ENCODE measurements around the gene PAM16.

PAM16 gene

GRCh38 chr16:4353675-4354074 lies 2.6 kb upstream of the PAM16 start:
- no peaks in the 10 kb centered on the region for H3K9me3 Mint-ChIP-seq
- no peak for TF ChIP-seq CTCF (IDR thresholded peaks at IDR 0.05; ENCODE audit: unreplicated experiment in 3 of 3)
- H3K36me3 Mint-ChIP-seq (ENCODE audit: low read depth) = no peaks in the 10 kb centered on the region
- H3K4me1 Mint-ChIP-seq = peaks cover 12% of the 10 kb centered on the region
- no peaks in the 10 kb centered on the region for H3K27me3 Mint-ChIP-seq (ENCODE audit: low read depth)
- peak overlapping the region; percentile 29 to 64 (median 60) for H3K4me3 Mint-ChIP-seq
- no peak overlapping the region for H3K27ac Mint-ChIP-seq

- no peaks in the 10 kb centered on the region for H3K9me3 Mint-ChIP-seq
- no peak for TF ChIP-seq CTCF (IDR thresholded peaks at IDR 0.05; ENCODE audit: unreplicated experiment in 3 of 3)
- H3K27ac Mint-ChIP-seq = no peak overlapping the region
- peaks cover 3% of the 10 kb centered on the region for H3K36me3 Mint-ChIP-seq (ENCODE audit: low read depth)
- no peaks in the 10 kb centered on the region for H3K27me3 Mint-ChIP-seq (ENCODE audit: low read depth)
- H3K4me1 Mint-ChIP-seq = peaks cover 12% of the 10 kb centered on the region
- no peak overlapping the region for H3K4me3 Mint-ChIP-seq
Measured at GRCh38 chr16:4352843-4353242, 1.7 kb upstream of the PAM16 start.

GRCh38 chr16:4351880-4352279 lies 759 bp upstream of the PAM16 start:
- peak overlapping the region in 2 of 3 experiments; percentile 37 to 89 for H3K27ac Mint-ChIP-seq
- peaks cover 3% of the 10 kb centered on the region for H3K36me3 Mint-ChIP-seq (ENCODE audit: low read depth)
- peaks cover 12% of the 10 kb centered on the region for H3K4me1 Mint-ChIP-seq
- H3K9me3 Mint-ChIP-seq = no peaks in the 10 kb centered on the region
- H3K27me3 Mint-ChIP-seq (ENCODE audit: low read depth) = no peaks in the 10 kb centered on the region
- no peak for TF ChIP-seq CTCF (IDR thresholded peaks at IDR 0.05; ENCODE audit: unreplicated experiment in 3 of 3)
- peak overlapping the region; percentile 95 to 97 (median 95) for H3K4me3 Mint-ChIP-seq

GRCh38 chr16:4350365-4350786 lies 745 bp downstream of the PAM16 start:
- Mint-ChIP-seq H3K27me3 (ENCODE audit: low read depth) (no peaks in the 10 kb centered on the region), H3K4me1 (peaks cover 12% of the 10 kb centered on the region), H3K9me3 (no peaks in the 10 kb centered on the region), H3K36me3 (ENCODE audit: low read depth) (peaks cover 3% of the 10 kb centered on the region), H3K4me3 (peak overlapping the region; percentile 95 to 97 (median 95)), H3K27ac (peak overlapping the region; percentile 37 to 85 (median 84))
- TF ChIP-seq CTCF (IDR thresholded peaks at IDR 0.05; ENCODE audit: unreplicated experiment in 3 of 3) = no peak

GRCh38 chr16:4349332-4349731 lies 1.8 kb downstream of the PAM16 start:
- no peaks in the 10 kb centered on the region for H3K27me3 Mint-ChIP-seq (ENCODE audit: low read depth)
- H3K4me1 Mint-ChIP-seq = peaks cover 12% of the 10 kb centered on the region
- no peaks in the 10 kb centered on the region for H3K9me3 Mint-ChIP-seq
- peak overlapping the region; percentile 13 to 54 (median 30) for H3K4me3 Mint-ChIP-seq
- H3K27ac Mint-ChIP-seq = no peak overlapping the region
- H3K36me3 Mint-ChIP-seq (ENCODE audit: low read depth) = peaks cover 3% of the 10 kb centered on the region
- no peak for TF ChIP-seq CTCF (IDR thresholded peaks at IDR 0.05; ENCODE audit: unreplicated experiment in 3 of 3)

GRCh38 chr16:4347765-4348509 lies 3.2 kb downstream of the PAM16 start:
- Mint-ChIP-seq H3K4me3 (peak overlapping the region in 2 of 3 experiments; percentile 31 to 33), H3K9me3 (no peaks in the 10 kb centered on the region), H3K4me1 (peaks cover 12% of the 10 kb centered on the region), H3K36me3 (ENCODE audit: low read depth) (peaks cover 9% of the 10 kb centered on the region), H3K27ac (peak overlapping the region in 1 of 3 experiments; percentile 26), H3K27me3 (ENCODE audit: low read depth) (no peaks in the 10 kb centered on the region)
- no peak for TF ChIP-seq CTCF (IDR thresholded peaks at IDR 0.05; ENCODE audit: unreplicated experiment in 3 of 3)
